ENCODE data around the gene CELF5. TPM values are rescaled to one million over a fixed set of nuclear protein-coding genes. Genes with fewer than 3 reads are reported as not detected.
A peak's percentile ranks its signal among the peaks of the same experiment; 100 is the strongest.
"Not testable (repeated sequence)": the region's sequence is repeated elsewhere in the genome, so short reads cannot be mapped to it uniquely, and the experiment has no call there.

CELF5 gene
- total RNA-seq, 1 donor from 2014 or later, result not detected

GRCh38 chr19:3289971-3290569 is 65.6 kb downstream of the CELF5 start:
- intact Hi-C loops (cut with DNase I), result no loop called here
- ATAC-seq (no peak), DNase-seq (no peak)
- Histone ChIP-seq H3K27ac (no peak overlapping the region), H3K36me3 (no peaks in the 10 kb centered on the region), H3K4me3 (no peak overlapping the region), H3K4me1 (no peaks in the 10 kb centered on the region), H3K27me3 (ENCODE audit: low read depth) (peaks cover 30% of the 10 kb centered on the region), H3K9me3 (no peaks in the 10 kb centered on the region)
- TF ChIP-seq CTCF (IDR thresholded peaks at IDR 0.05), result no peak

- H3K27ac ChIP-seq; ATAC-seq; DNase-seq; H3K36me3 ChIP-seq; H3K4me3 ChIP-seq; H3K4me1 ChIP-seq; H3K9me3 ChIP-seq; intact Hi-C loops (cut with DNase I): not testable (repeated sequence)
- peaks cover 36% of the 10 kb centered on the region for H3K27me3 ChIP-seq (ENCODE audit: low read depth)
Measured at GRCh38 chr19:3290858-3291257, 66.4 kb downstream of the CELF5 start.

DNA sequence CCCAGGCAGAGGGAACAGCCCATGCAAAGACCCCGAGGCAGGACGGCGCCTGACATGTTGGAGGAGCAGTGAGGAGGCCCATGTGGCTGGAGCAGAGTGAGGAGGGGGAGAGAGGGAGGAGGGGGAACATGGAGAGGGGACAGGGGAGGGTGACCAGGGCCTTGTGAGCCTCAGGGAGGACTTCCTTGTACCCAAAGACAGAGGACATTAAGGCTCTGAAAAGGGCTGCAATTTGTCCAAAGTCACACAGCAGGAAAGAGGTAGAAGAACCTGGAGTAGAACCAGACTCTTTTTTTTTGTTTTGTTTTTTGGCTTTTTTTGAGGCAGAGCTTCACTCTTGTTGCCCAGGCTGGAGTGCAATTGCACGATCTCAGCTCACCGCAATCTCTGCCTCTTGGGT is 67.2 kb downstream of the CELF5 start:
- intact Hi-C loops (cut with DNase I), result no loop called here
- no peak for DNase-seq
- H3K27me3 ChIP-seq (ENCODE audit: low read depth), result peaks cover 35% of the 10 kb centered on the region
- no peak overlapping the region for H3K27ac ChIP-seq
- H3K36me3 ChIP-seq, result no peaks in the 10 kb centered on the region
- no peak overlapping the region for H3K4me3 ChIP-seq
- no peaks in the 10 kb centered on the region for H3K9me3 ChIP-seq
- TF ChIP-seq CTCF (IDR thresholded peaks at IDR 0.05), result no peak
- H3K4me1 ChIP-seq, result no peaks in the 10 kb centered on the region
- no peak for ATAC-seq

GRCh38 chr19:3292958-3293529 is 68.6 kb downstream of the CELF5 start:
- H3K27ac ChIP-seq, result no peak overlapping the region
- no peaks in the 10 kb centered on the region for H3K9me3 ChIP-seq
- H3K4me3 ChIP-seq, result no peak overlapping the region
- DNase-seq (no peak), ATAC-seq (no peak)
- no peaks in the 10 kb centered on the region for H3K36me3 ChIP-seq
- intact Hi-C loops (cut with DNase I), result no loop called here
- peaks cover 36% of the 10 kb centered on the region for H3K27me3 ChIP-seq (ENCODE audit: low read depth)
- no peak for TF ChIP-seq CTCF (IDR thresholded peaks at IDR 0.05)
- no peaks in the 10 kb centered on the region for H3K4me1 ChIP-seq

DNA sequence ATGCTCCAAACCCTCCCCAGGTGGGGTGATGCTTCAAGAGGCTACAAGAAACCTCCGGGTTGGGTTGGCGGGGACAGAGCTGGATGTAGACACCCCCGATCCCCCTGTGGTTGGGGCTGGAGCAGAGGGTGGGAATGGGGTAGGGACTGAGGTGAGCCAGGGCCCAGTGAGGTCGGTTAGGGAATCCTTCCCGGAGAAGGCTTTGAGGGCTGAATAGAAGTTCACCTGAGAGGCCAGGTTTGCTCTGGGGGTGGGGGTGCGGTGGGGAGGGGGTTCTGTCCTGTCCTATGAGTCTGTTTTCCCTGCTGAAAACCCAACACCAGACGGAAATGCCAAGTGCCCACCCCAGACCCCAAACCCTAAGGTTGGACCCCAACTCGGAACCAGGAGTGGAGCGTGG is 69.1 kb downstream of the CELF5 start:
- Histone ChIP-seq H3K4me1 (no peaks in the 10 kb centered on the region), H3K27ac (no peak overlapping the region), H3K36me3 (no peaks in the 10 kb centered on the region), H3K27me3 (ENCODE audit: low read depth) (peaks cover 34% of the 10 kb centered on the region), H3K4me3 (no peak overlapping the region), H3K9me3 (no peaks in the 10 kb centered on the region)
- DNase-seq, result no peak
- TF ChIP-seq CTCF (IDR thresholded peaks at IDR 0.05), result no peak
- peak in 1 of 2 donors; percentile 15 for ATAC-seq
- intact Hi-C loops (cut with DNase I), result no loop called here

- TF ChIP-seq CTCF (IDR thresholded peaks at IDR 0.05), result no peak
- intact Hi-C loops (cut with DNase I), result no loop called here
- Histone ChIP-seq H3K4me1 (no peaks in the 10 kb centered on the region), H3K27me3 (ENCODE audit: low read depth) (peaks cover 32% of the 10 kb centered on the region), H3K4me3 (no peak overlapping the region), H3K36me3 (no peaks in the 10 kb centered on the region), H3K27ac (no peak overlapping the region), H3K9me3 (no peaks in the 10 kb centered on the region)
- ATAC-seq (no peak), DNase-seq (no peak)
Measured at GRCh38 chr19:3294080-3294850, 69.8 kb downstream of the CELF5 start.
